ENCODE data around the gene ARHGAP18.
"Not testable (repeated sequence)": the region's sequence is repeated elsewhere in the genome, so short reads cannot be mapped to it uniquely, and the experiment has no call there.

Gene ARHGAP18

DNA sequence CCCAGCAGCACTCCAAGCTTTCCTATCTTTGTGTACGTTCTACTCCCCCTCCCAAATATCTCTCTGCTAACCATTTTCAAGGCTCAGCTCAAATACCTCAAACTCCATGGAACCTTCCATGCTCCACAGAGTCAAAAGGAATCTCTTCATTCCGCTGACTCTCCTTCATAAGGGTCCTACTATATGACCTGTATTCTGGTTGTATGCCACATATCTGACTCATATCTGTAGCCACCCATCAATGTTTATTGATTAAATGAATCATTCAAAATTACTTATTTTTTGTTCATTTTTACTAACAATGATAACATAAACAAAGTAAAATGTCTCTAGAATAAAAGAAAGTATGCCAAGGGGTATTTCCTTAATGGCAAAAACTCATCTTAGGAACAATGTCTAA lies 123.2 kb downstream of the ARHGAP18 start:
- H2AFZ ChIP-seq (ENCODE audit: low read length, unreplicated experiment) = no peak overlapping the region
- H3K27me3 ChIP-seq (ENCODE audit: insufficient read depth, low read length) = no peaks in the 10 kb centered on the region
- no peaks in the 10 kb centered on the region for H3K79me2 ChIP-seq (ENCODE audit: control insufficient read depth, insufficient read depth, low read length, unreplicated experiment)
- peak overlapping the region; percentile 39 for H3K27ac ChIP-seq (ENCODE audit: low read depth, low read length)
- H3K36me3 ChIP-seq (ENCODE audit: insufficient read depth, low read length) = peaks cover 13% of the 10 kb centered on the region; the same call in 1 of the 2 replicates
- peaks cover 32% of the 10 kb centered on the region for H3K4me1 ChIP-seq (ENCODE audit: control insufficient read depth, insufficient read depth, low read length, unreplicated experiment)
- H3K4me3 ChIP-seq (ENCODE audit: low read depth, low read length) = no peak overlapping the region

- Histone ChIP-seq H3K36me3 (ENCODE audit: insufficient read depth, low read length) (peaks cover 9% of the 10 kb centered on the region), H3K27ac (ENCODE audit: low read depth, low read length) (no peak overlapping the region), H3K79me2 (ENCODE audit: control insufficient read depth, insufficient read depth, low read length, unreplicated experiment) (no peaks in the 10 kb centered on the region), H3K27me3 (ENCODE audit: insufficient read depth, low read length) (no peaks in the 10 kb centered on the region), H2AFZ (ENCODE audit: low read length, unreplicated experiment) (no peak overlapping the region), H3K4me1 (ENCODE audit: control insufficient read depth, insufficient read depth, low read length, unreplicated experiment) (peaks cover 12% of the 10 kb centered on the region), H3K4me3 (ENCODE audit: low read depth, low read length) (no peak overlapping the region)
These were observed 126.1 kb downstream of the ARHGAP18 start for GRCh38 chr6:129583866-129584265.

DNA sequence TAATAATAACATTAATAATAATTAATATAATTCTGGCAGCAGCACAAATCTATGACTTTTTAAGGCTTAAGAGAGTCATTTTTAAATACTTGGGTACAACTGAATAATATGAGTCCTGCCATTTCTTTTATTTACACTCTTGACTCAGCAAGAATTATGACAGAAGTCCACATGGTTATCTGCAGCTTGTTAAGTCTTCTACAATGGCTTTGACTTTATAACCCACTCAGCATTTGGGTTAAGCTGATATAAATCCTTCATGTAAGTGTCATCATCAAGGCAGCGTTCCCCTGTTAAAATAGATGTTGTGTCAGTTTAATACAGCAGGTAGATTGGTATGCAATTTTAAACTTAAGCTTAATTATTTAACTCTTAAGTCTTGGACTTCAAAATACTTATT lies 131.7 kb downstream of the ARHGAP18 start:
- H3K36me3 ChIP-seq (ENCODE audit: insufficient read depth, low read length) = no peaks in the 10 kb centered on the region; the same call in 1 of the 2 replicates
- no peak overlapping the region for H3K4me3 ChIP-seq (ENCODE audit: low read depth, low read length)
- H3K27ac ChIP-seq (ENCODE audit: low read depth, low read length) = peak overlapping the region; percentile 53; the same call in 1 of the 2 replicates
- H2AFZ ChIP-seq (ENCODE audit: low read length, unreplicated experiment) = no peak overlapping the region
- no peaks in the 10 kb centered on the region for H3K79me2 ChIP-seq (ENCODE audit: control insufficient read depth, insufficient read depth, low read length, unreplicated experiment)
- peaks cover 20% of the 10 kb centered on the region for H3K4me1 ChIP-seq (ENCODE audit: control insufficient read depth, insufficient read depth, low read length, unreplicated experiment)
- no peaks in the 10 kb centered on the region for H3K27me3 ChIP-seq (ENCODE audit: insufficient read depth, low read length)

- Histone ChIP-seq H3K36me3 (ENCODE audit: insufficient read depth, low read length) (no peaks in the 10 kb centered on the region; the same call in 1 of the 2 replicates), H3K27ac (ENCODE audit: low read depth, low read length) (peak overlapping the region; percentile 53), H2AFZ (ENCODE audit: low read length, unreplicated experiment) (peak overlapping the region; percentile 7), H3K27me3 (ENCODE audit: insufficient read depth, low read length) (no peaks in the 10 kb centered on the region), H3K4me1 (ENCODE audit: control insufficient read depth, insufficient read depth, low read length, unreplicated experiment) (peaks cover 20% of the 10 kb centered on the region), H3K4me3 (ENCODE audit: low read depth, low read length) (no peak overlapping the region), H3K79me2 (ENCODE audit: control insufficient read depth, insufficient read depth, low read length, unreplicated experiment) (no peaks in the 10 kb centered on the region)
These were observed 132.3 kb downstream of the ARHGAP18 start for GRCh38 chr6:129577691-129578090.

GRCh38 chr6:129576456-129576855 lies 133.5 kb downstream of the ARHGAP18 start:
- Histone ChIP-seq H3K79me2 (ENCODE audit: control insufficient read depth, insufficient read depth, low read length, unreplicated experiment) (no peaks in the 10 kb centered on the region), H3K4me3 (ENCODE audit: low read depth, low read length) (no peak overlapping the region), H3K36me3 (ENCODE audit: insufficient read depth, low read length) (peaks cover 3% of the 10 kb centered on the region), H3K27me3 (ENCODE audit: insufficient read depth, low read length) (no peaks in the 10 kb centered on the region), H3K27ac (ENCODE audit: low read depth, low read length) (no peak overlapping the region), H2AFZ (ENCODE audit: low read length, unreplicated experiment) (no peak overlapping the region), H3K4me1 (ENCODE audit: control insufficient read depth, insufficient read depth, low read length, unreplicated experiment) (peaks cover 20% of the 10 kb centered on the region)

GRCh38 chr6:129575378-129576118 lies 134.4 kb downstream of the ARHGAP18 start:
- Histone ChIP-seq H3K36me3 (ENCODE audit: insufficient read depth, low read length) (peaks cover 5% of the 10 kb centered on the region), H3K27me3 (ENCODE audit: insufficient read depth, low read length) (no peaks in the 10 kb centered on the region), H2AFZ (ENCODE audit: low read length, unreplicated experiment) (peak overlapping the region; percentile 65), H3K27ac (ENCODE audit: low read depth, low read length) (peak overlapping the region; percentile 62), H3K79me2 (ENCODE audit: control insufficient read depth, insufficient read depth, low read length, unreplicated experiment) (no peaks in the 10 kb centered on the region), H3K4me3 (ENCODE audit: low read depth, low read length) (peak overlapping the region; percentile 67), H3K4me1 (ENCODE audit: control insufficient read depth, insufficient read depth, low read length, unreplicated experiment) (peaks cover 20% of the 10 kb centered on the region)

DNA sequence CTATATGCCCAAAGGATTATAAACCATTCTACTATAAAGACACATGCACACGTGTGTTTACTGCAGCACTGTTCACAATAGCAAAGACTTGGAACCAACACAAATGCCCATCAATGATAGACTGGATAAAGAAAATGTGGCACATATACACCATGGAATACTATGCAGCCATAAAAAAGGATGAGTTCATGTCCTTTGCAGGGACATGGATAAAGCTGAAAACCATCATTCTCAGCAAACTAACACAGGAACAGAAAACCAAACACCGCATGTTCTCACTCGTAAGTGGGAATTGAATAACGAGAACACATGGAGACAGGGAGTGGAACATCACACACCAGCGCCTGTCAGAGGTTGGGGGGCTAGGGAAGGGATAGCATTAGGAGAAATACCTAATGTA lies 135.4 kb downstream of the ARHGAP18 start:
- not testable (repeated sequence) for H3K79me2 ChIP-seq (ENCODE audit: control insufficient read depth, insufficient read depth, low read length, unreplicated experiment)
- H3K4me1 ChIP-seq (ENCODE audit: control insufficient read depth, insufficient read depth, low read length, unreplicated experiment) = peaks cover 20% of the 10 kb centered on the region

DNA sequence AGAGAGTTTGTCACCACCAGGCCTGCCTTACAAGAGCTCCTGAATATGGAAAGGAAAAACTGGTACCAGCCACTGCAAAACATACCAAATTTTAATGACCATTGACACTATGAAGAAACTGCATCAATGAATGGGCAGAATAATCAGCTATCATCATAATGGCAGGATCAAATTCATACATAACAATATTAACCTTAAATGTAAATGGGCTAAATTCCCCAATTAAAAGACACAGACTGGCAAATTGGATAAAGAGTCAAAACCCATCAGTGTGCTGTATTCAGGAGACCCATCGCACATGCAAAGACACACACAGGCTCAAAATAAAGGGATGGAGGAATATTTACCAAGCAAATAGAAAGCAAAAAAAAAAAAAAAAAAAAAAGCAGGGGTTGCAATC lies 139.0 kb downstream of the ARHGAP18 start:
- H3K4me3 ChIP-seq (ENCODE audit: low read depth, low read length); H3K36me3 ChIP-seq (ENCODE audit: insufficient read depth, low read length); H3K27ac ChIP-seq (ENCODE audit: low read depth, low read length); H3K27me3 ChIP-seq (ENCODE audit: insufficient read depth, low read length); H2AFZ ChIP-seq (ENCODE audit: low read length, unreplicated experiment); H3K4me1 ChIP-seq (ENCODE audit: control insufficient read depth, insufficient read depth, low read length, unreplicated experiment); H3K79me2 ChIP-seq (ENCODE audit: control insufficient read depth, insufficient read depth, low read length, unreplicated experiment): not testable (repeated sequence)

More for the DNA sequence above, 135.4 kb downstream of the ARHGAP18 start:
- not testable (repeated sequence) for H3K4me3 ChIP-seq (ENCODE audit: low read depth, low read length); H3K27ac ChIP-seq (ENCODE audit: low read depth, low read length); H3K27me3 ChIP-seq (ENCODE audit: insufficient read depth, low read length); H3K36me3 ChIP-seq (ENCODE audit: insufficient read depth, low read length); H2AFZ ChIP-seq (ENCODE audit: low read length, unreplicated experiment)

- no peak overlapping the region for H3K4me3 ChIP-seq (ENCODE audit: low read depth, low read length)
- H3K79me2 ChIP-seq (ENCODE audit: control insufficient read depth, insufficient read depth, low read length, unreplicated experiment) = no peaks in the 10 kb centered on the region
- H3K27ac ChIP-seq (ENCODE audit: low read depth, low read length) = no peak overlapping the region
- no peaks in the 10 kb centered on the region for H3K4me1 ChIP-seq (ENCODE audit: control insufficient read depth, insufficient read depth, low read length, unreplicated experiment)
- H3K36me3 ChIP-seq (ENCODE audit: insufficient read depth, low read length) = peaks cover 5% of the 10 kb centered on the region; the same call in 1 of the 2 replicates
- H3K27me3 ChIP-seq (ENCODE audit: insufficient read depth, low read length) = no peaks in the 10 kb centered on the region
- no peak overlapping the region for H2AFZ ChIP-seq (ENCODE audit: low read length, unreplicated experiment)
These were observed 142.0 kb downstream of the ARHGAP18 start for GRCh38 chr6:129568015-129568414.

GRCh38 chr6:129567374-129567773 lies 142.6 kb downstream of the ARHGAP18 start:
- Histone ChIP-seq H3K27ac (ENCODE audit: low read depth, low read length) (no peak overlapping the region), H3K79me2 (ENCODE audit: control insufficient read depth, insufficient read depth, low read length, unreplicated experiment) (no peaks in the 10 kb centered on the region), H3K4me1 (ENCODE audit: control insufficient read depth, insufficient read depth, low read length, unreplicated experiment) (no peaks in the 10 kb centered on the region), H3K4me3 (ENCODE audit: low read depth, low read length) (no peak overlapping the region), H2AFZ (ENCODE audit: low read length, unreplicated experiment) (no peak overlapping the region), H3K36me3 (ENCODE audit: insufficient read depth, low read length) (peaks cover 5% of the 10 kb centered on the region; the same call in 1 of the 2 replicates), H3K27me3 (ENCODE audit: insufficient read depth, low read length) (no peaks in the 10 kb centered on the region)

DNA sequence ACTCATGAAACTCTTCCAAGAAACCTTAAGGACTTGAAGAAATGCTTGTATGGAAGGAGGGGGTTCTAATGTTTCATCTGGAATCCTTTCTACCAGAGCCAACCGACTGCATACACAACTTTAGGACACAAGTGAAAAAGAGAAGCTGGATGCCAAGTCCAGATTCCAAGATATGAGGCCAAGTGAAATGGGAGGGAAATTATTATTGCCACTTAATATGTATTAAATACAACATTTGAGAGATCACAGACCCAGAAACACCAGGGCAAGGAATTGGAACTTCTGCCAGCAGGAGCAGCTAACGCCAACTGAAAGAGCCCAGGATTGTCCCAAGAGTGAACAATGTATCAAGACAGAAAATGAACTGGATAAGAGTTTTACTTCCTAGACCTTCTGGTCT lies 144.2 kb downstream of the ARHGAP18 start:
- Histone ChIP-seq H3K27ac (ENCODE audit: low read depth, low read length) (no peak overlapping the region), H3K36me3 (ENCODE audit: insufficient read depth, low read length) (no peaks in the 10 kb centered on the region), H3K4me1 (ENCODE audit: control insufficient read depth, insufficient read depth, low read length, unreplicated experiment) (no peaks in the 10 kb centered on the region), H2AFZ (ENCODE audit: low read length, unreplicated experiment) (no peak overlapping the region), H3K79me2 (ENCODE audit: control insufficient read depth, insufficient read depth, low read length, unreplicated experiment) (no peaks in the 10 kb centered on the region), H3K27me3 (ENCODE audit: insufficient read depth, low read length) (no peaks in the 10 kb centered on the region), H3K4me3 (ENCODE audit: low read depth, low read length) (no peak overlapping the region)

Measured in ACC112 (cell line).